ENCODE results near the gene MSH4. TPM values are rescaled to one million over a fixed set of nuclear protein-coding genes. Genes with fewer than 3 reads are reported as not detected.
"Not testable (repeated sequence)": the region's sequence is repeated elsewhere in the genome, so short reads cannot be mapped to it uniquely, and the experiment has no call there.

Gene MSH4
- 1.1 TPM for polyA plus RNA-seq (2012; ENCODE audit: insufficient read depth, insufficient read length)

DNA sequence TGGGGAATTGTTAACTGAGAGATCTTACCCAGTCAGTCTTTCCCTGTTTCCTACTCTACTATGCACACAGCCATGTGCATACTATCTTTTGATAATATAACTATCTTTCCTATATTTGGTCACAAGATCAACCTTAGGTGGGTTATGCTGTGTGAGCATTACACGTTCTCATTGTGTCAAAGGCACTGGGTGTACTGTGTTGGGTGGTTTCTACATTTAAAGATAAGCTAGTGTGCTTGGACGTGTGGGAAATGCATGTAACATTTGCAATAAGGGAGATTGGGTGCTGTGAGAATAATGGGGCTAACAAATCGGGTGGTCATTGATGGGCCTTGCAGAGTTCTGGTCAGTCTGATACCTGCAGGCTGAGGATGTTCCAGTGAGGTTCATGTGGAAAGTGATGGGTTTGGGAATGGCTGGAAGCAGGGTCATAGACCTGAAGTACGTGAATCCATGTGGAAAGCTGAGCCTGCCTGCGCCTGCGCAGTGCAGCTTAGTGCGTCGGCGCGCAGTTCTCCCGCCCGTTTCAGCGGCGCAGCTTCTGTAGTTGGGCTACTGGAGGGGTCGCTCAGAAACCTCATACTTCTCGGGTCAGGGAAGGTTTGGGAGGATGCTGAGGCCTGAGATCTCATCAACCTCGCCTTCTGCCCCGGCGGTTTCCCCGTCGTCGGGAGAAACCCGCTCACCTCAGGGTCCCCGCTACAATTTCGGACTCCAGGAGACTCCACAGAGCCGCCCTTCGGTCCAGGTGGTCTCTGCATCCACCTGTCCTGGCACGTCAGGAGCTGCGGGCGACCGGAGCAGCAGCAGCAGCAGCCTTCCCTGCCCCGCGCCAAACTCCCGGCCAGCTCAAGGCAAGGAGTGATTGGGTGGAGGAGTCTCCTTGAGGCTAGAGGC lies at the start of gene MSH4:
Gene MSH4 (plus strand): TSS at position 507 of the 897 bp plus-strand sequence. CDS start 104 bp downstream, at position 611.
- H3K4me3 ChIP-seq (ENCODE audit: low read length): no peak within 1 kb of the TSS

DNA sequence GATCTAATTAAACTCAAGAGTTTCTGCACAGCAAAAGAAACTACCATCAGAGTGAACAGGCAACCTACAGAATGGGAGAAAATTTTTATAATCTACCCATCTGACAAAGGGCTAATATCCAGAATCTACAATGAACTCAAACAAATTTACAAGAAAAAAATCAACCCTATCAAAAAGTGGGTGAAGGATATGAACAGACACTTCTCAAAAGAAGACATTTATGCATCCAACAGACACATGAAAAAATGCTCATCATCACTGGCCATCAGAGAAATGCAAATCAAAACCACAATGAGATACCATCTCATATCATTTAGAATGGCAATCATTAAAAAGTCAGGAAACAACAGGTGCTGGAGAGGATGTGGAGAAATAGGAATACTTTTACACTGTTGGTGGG lies 39.5 kb upstream of the MSH4 start:
- H3K4me3 ChIP-seq (ENCODE audit: low read length); DNase-seq (ENCODE audit: low read depth, low spot score): not testable (repeated sequence)

More for the DNA sequence above, at the start of gene MSH4:
- no peak for DNase-seq (ENCODE audit: low read depth, low spot score)

DNA sequence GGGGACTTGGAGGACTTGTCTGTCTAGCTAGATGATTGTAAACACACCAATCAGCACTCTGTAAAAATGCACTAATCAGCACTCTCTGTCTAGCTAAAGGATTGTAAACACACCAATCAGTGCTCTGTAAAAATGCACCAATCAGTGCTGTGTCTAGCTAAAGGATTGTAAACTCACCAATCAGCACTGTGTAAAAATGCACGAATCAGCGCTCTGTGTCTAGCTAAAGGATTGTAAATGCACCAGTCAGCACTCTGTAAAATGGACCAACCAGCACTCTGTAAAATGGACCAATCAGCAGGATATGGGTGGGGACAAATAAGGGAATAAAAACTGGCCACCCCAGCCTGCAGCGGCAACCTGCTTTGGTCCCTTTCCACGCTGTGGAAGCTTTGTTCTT lies 38.1 kb upstream of the MSH4 start:
- H3K4me3 ChIP-seq (ENCODE audit: low read length); DNase-seq (ENCODE audit: low read depth, low spot score): not testable (repeated sequence)

DNA sequence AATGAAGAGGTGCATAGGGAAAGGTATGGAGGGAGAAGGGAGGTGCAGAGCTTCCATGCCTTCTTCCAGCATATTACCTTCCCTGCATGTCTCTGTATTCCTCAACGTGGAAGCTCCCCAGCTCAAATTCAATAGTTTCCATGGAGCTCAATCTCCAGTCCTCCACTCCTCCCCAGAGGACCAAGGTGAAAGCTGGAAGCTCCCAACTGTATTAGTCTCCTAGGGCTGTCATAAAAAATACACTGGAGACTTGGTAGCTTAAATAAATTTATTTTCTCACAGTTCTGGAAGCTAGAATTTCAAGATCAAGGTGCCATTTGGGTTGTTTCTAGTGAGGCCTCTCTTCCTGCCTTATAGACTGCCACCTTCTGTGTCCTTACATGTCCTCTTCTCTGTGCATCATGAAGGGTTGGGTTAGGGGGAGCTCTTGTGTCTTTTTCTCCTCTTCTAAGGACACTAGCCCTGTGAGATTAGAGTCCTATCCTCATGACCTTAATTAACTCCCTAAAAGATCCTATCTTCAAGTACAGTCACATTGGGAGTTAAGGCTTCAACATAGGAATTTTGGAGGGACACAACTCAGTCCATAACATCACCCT lies 32.5 kb upstream of the MSH4 start:
- no peak overlapping the region for H3K4me3 ChIP-seq (ENCODE audit: low read length)
- DNase-seq (ENCODE audit: low read depth, low spot score): no peak

DNA sequence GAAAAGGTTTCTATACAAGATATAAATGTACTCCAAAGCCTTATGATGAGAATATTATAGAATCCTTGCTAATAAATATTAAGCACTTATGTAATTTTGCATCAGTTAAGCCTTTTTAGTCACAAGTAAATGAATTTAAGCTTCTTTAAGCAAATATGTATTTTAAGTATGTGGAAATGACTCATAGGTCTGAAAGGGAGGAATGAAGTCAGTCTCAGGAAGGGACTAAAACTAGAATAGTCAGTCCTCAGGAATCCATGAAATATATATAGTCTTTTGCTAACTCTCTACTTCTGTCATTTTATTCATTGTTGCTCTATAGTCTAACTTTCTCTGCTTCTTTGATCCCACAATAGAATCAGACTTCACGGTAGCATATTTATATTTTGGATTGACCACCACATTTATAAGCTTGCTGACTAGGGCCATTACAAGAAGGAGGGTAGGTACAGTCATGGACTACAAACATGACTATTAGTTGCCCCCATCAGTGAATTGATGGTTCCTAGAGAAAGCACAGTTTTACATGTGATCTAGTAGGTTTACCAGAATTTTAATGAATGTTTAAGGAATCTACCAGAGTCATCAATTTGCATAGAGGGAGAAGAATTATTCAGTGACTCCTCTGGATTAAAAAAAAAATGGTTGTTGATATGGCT lies 30.9 kb upstream of the MSH4 start:
- DNase-seq (ENCODE audit: low read depth, low spot score): no peak
- no peak overlapping the region for H3K4me3 ChIP-seq (ENCODE audit: low read length)

DNA sequence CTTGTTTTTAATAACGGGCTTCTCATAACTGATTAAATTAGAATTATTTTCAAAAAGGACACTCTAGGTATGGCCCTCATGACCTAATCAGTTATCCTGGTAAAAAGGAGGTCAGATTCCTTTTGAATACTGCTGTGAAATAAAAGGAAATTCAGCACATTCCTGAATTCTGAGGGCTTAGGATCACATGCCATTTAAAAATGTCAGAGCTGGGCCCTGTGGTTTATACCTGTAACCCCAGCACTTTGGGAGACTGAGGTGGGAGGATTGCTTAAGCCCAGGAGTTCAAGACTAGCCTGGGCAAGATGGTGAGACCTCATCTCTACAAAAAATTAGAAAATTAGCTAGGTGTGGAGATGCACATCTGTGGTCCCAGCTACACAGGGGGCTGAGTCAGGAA lies 28.7 kb upstream of the MSH4 start:
- H3K4me3 ChIP-seq (ENCODE audit: low read length): no peak overlapping the region
- no peak for DNase-seq (ENCODE audit: low read depth, low spot score)

DNA sequence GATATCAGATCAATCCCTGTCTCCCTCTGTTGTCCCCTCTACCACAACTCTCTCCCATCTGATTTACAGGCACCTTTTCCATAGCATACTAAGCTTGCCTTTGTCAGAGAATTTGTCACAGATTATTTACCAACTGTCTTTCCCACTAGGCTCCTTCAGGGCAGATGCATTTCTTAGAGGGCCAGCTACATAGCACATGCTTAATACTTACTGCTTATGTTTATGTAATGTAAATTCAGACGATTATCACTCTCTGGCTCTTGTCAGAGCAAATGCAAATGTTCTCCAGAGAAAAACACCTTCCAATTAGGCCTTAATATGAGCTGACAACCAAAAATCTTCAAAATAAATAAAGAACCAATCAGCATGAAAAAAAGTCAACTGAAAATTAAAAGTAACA lies 25.9 kb upstream of the MSH4 start:
- no peak overlapping the region for H3K4me3 ChIP-seq (ENCODE audit: low read length)
- DNase-seq (ENCODE audit: low read depth, low spot score): no peak

DNA sequence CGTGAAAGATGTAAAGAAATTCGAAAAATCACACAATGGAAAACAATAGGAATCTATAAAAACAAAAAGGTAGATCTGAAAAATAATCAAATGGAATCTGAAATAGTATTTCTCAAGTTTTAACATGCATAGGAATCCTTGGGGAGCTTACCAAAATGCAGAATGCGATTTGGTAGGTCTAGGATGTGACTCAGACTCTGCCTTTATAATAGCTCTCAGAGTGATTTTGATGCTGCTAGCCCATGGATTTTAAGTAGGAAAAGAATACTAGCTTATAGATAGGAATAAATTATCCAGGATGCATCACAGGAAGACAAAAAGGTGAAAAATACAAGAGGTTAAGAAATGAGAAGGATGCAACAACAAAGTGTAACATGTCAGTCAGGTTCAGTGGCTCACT lies 24.7 kb upstream of the MSH4 start:
- no peak for DNase-seq (ENCODE audit: low read depth, low spot score)
- H3K4me3 ChIP-seq (ENCODE audit: low read length): no peak overlapping the region

DNA sequence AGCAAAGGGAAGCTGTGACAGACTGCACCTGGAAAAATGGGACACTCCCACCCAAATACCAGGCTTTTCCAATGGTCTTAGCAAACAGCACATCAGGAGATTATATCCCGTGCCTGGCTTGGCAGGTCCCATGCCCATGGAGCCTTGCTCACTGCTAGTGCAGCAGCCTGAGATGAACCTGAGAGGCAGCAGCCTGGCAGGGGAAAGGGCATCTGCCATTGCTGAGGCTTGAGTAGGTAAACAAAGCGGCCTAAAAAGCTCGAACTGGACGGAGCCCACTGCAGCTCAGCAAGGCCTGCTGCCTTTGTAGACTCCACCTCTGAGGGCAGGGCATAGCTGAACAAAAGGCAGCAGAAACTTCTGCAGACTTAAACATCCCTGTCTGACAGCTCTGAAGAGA lies 18.9 kb upstream of the MSH4 start:
- not testable (repeated sequence) for DNase-seq (ENCODE audit: low read depth, low spot score); H3K4me3 ChIP-seq (ENCODE audit: low read length)

DNA sequence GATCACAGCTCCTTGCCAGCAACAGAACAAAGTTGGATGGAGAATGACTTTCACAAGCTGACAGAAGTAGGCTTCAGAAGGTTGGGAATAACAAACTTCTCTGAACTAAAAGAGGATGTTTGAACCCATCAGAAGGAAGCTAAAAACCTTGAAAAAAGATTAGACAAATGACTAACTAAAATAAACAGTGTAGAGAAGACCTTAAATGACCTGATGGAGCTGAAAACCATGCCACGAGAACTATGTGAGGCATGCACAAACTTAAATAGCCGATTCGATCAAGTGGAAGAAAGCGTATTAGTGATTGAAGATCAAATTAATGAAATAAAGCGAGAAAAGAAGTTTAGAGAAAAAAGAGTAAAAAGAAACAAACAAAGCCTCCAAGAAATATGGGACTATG lies 18.0 kb upstream of the MSH4 start:
- not testable (repeated sequence) for H3K4me3 ChIP-seq (ENCODE audit: low read length); DNase-seq (ENCODE audit: low read depth, low spot score)

DNA sequence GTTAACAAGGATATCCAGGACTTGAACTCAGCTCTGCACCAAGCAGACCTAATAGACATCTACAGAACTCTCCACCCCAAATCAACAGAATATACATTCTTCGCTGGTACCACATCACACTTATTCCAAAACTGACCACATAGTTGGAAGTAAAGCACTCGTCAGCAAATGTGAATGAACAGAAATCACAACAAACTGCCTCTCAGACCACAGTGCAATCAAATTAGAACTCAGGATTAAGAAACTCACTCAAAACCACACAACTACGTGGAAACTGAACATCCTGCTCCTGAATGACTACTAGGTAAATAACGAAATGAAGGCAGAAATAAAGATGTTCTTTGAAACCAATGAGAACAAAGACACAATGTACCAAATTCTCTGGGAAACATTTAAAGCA lies 16.5 kb upstream of the MSH4 start:
- H3K4me3 ChIP-seq (ENCODE audit: low read length); DNase-seq (ENCODE audit: low read depth, low spot score): not testable (repeated sequence)

DNA sequence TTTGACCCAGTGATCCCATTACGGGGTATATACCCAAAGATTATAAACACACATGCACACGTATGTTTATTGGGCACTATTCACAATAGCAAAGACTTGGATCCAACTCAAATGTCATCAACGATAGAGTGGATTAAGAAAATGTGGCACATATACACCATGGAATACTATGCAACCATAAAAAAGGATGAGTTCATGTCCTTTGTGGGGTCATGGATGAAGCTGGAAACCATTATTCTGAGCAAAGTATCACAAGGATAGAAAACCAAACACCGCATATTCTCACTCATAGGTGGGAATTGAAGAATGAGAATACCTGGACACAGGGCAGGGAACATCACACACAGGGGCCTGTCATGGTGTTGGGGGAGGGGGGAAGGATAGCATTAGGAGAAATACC lies 12.8 kb upstream of the MSH4 start:
- peak overlapping the region; percentile 96 for H3K4me3 ChIP-seq (ENCODE audit: low read length)
- DNase-seq (ENCODE audit: low read depth, low spot score): not testable (repeated sequence)

DNA sequence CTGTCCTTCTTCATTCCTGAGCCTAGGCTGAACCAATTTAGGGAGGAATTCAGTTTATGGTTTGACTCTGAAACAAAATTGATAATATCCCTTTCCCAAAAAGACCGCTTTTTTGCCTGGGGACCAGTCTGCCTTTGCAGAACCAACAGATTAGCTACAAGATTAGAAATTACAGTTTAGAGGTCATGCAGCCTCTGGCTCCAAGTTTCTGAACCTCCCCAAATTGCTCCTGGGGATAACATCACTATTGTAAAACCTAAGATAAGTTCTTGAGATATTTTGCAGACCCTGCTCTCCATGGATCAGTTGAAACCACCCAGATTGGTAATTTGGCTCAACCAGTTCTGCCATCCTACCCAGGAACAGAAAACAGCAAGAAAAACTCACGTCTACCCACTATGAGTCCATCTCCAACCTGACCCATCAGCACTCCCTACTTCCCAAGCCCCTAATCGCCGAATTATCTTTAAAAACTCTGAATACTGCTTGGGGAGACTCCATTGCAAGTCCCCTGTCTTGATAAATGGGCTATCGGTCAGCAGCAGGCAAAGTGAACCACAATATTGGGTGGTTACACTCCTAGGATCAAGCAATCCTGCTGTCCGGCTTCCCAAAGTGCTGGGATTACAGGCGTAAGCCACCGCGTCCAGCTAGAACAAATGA lies 11.2 kb upstream of the MSH4 start:
- peak overlapping the region; percentile 96 for H3K4me3 ChIP-seq (ENCODE audit: low read length)
- no peak for DNase-seq (ENCODE audit: low read depth, low spot score)

DNA sequence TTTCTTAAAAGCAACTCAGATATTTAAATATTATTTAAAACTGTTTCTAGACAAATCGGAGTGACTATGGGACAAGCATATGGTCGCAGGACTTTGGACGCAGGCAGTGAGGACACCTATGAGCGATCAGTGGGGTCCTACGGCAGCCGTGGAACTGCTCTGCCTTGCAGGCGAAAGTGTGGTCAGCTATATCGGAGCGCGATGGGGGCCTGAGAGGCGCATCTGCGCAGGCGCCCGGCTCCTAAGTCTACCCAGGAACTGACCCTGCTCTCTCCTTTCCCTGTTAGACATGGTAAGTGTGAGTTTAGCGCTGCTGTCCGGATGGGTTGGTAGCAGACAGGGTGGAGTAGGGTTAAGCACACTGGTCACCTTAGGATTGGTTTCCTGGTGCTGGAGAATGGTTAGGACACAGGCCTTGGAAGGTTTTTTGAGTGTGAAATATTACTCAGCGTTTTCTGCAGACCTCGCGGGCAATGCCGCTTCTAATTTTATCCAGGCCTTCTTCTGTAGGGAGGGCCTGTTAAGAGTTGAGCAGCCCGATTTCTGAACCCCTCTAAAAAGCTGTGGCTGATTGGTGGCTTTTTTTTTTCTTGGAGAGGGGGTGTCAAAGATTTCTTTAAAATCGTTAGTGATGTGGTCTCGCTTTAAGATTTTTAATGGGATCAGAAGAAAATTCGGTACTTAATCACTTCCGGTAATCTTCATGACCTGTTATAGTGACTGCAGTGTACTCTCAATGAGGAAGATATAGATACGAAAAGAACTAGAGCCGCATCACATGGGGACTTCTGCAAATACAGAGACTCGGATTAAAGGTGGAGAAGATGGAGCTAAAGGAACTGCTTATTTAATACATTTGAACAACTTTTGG lies 10.5 kb upstream of the MSH4 start, which contains the start of gene RABGGTB:
Gene RABGGTB (plus strand): TSS at position 274 of the 871 bp plus-strand sequence. CDS start 16 bp downstream, at position 290.
- DNase-seq (ENCODE audit: low read depth, low spot score): peak; percentile 96
- peak within 1 kb of the TSS; percentile 96 for H3K4me3 ChIP-seq (ENCODE audit: low read length)

DNA sequence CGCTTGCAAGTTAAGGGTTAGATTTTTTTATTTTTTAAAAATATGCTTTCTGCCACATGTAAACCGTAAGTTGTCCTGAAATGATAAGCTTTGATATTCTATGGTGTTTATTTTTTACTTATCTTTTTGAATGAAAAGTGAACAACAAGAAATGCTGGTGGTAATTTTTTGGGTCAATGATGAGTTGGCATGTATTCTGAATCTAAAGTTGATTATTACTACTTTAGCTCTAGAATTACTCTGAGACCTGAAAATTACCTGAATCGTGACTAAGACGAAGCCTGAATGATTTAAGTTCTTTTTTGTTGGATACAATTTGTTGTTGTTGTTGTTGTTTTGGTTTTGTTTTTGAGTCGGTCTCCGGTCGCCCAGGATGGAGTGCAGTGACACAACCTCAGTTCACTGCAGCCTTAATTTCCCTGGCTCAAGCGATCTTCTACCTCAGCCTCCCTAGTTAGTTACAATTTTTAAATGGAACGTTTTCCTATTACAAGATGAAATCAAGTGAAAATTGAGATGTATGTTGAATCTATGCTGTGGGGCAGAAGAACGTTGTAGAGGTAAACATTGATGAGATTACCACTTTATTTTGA lies 9.7 kb upstream of the MSH4 start:
- H3K4me3 ChIP-seq (ENCODE audit: low read length): peak overlapping the region; percentile 96
- DNase-seq (ENCODE audit: low read depth, low spot score): no peak

DNA sequence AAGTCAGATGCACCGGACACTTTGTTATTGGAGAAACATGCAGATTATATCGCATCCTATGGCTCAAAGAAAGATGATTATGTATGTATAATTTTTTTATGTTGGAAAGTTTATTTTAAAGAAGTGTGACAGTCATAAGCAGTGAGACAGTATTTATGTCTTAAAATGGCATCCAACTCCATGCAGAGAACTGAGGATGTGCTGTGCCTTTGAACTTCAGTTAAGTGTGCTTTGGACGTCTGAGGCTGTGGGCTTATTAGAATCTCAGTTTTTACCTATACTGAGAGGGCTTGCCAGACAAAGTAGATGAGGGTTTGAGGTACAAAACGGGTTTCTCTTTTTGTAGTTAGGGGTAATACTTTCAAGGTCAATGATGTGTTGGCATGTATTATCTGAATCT lies 9.2 kb upstream of the MSH4 start:
- peak overlapping the region; percentile 96 for H3K4me3 ChIP-seq (ENCODE audit: low read length)
- no peak for DNase-seq (ENCODE audit: low read depth, low spot score)

DNA sequence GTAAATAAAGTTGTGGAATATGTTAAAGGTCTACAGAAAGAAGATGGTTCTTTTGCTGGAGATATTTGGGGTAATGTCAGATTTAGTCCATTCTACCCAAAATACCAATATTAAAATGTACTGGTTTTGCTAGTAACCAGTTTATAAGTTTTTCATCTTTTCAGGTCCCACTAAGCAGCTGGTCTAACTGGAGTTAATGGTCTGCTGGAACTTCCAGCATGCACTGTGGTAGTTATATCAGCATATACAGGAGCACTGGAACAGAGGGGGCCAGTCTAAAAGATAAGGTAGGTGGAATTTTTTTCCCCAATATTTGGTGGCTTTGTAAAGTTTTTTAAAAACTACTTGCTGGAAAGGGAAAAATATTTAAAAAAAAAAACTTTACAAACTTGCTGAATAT lies 6.7 kb upstream of the MSH4 start:
- no peak overlapping the region for H3K4me3 ChIP-seq (ENCODE audit: low read length)
- DNase-seq (ENCODE audit: low read depth, low spot score): no peak

DNA sequence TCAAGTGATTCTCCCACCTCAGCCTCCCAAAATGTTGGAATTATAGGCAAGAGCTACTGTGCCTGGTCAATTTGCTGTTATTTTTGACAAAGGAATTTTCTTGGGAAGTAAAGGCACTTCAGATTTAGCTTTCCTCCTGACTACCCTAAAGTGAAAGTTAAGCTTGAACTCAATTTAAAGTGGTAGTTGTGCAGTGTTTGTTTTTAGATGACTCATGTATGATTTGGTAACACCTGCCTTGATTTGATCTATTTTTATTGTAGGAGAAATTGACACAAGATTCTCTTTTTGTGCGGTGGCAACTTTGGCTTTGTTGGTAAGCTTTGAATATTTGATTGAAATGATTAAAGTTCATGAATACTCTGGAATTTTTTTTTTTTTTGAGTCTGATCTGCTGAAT lies 5.7 kb upstream of the MSH4 start:
- no peak overlapping the region for H3K4me3 ChIP-seq (ENCODE audit: low read length)
- DNase-seq (ENCODE audit: low read depth, low spot score): no peak

All from Jurkat, Clone E6-1 (cell line).